Activated CD8-positive, alpha-beta memory T cell treated with anti-CD3 and anti-CD28 coated beads for 48 hours (primary cell): ENCODE results near the gene KLHL8.
A peak's percentile ranks its signal among the peaks of the same experiment; 100 is the strongest.
"Not testable (repeated sequence)": the region's sequence is repeated elsewhere in the genome, so short reads cannot be mapped to it uniquely, and the experiment has no call there.

Experiments
- DNase-seq, 3 experiments: peaks; one replicate each; pipeline ENCODE4 v3.0.0-alpha.2; 2020; ENCODE audit warnings: low read depth in 2 of 3, low spot score in 2 of 3

The KLHL8 gene

GRCh38 chr4:87228262-87228860 is 7.9 kb upstream of the KLHL8 start:
- DNase-seq: no peak

- no peak for DNase-seq
These were observed 7.3 kb upstream of the KLHL8 start for GRCh38 chr4:87227751-87228151.

GRCh38 chr4:87225936-87226335 is 5.5 kb upstream of the KLHL8 start:
- DNase-seq: no peak

- no peak for DNase-seq
These were observed 3.9 kb upstream of the KLHL8 start for GRCh38 chr4:87224141-87224923.

- DNase-seq: peak in 2 of 3 experiments; percentile 33 to 48
These were observed 755 bp downstream of the KLHL8 start for GRCh38 chr4:87219632-87220093.

GRCh38 chr4:87217235-87217763 is 3.1 kb downstream of the KLHL8 start:
- DNase-seq: not testable (repeated sequence)

GRCh38 chr4:87216469-87216868 is 3.9 kb downstream of the KLHL8 start:
- DNase-seq: no peak

- DNase-seq: no peak
These were observed 6.9 kb downstream of the KLHL8 start for GRCh38 chr4:87213421-87214075.

GRCh38 chr4:87211249-87211952 is 9.0 kb downstream of the KLHL8 start:
- no peak for DNase-seq

GRCh38 chr4:87209696-87210095 is 10.7 kb downstream of the KLHL8 start:
- DNase-seq: no peak

- no peak for DNase-seq
These were observed 11.2 kb downstream of the KLHL8 start for GRCh38 chr4:87209182-87209581.

- no peak for DNase-seq
These were observed 15.9 kb downstream of the KLHL8 start for GRCh38 chr4:87204559-87204958.

GRCh38 chr4:87196927-87197326 is 23.5 kb downstream of the KLHL8 start:
- DNase-seq: no peak

GRCh38 chr4:87196146-87196545 is 24.3 kb downstream of the KLHL8 start:
- no peak for DNase-seq

GRCh38 chr4:87193958-87194675 is 26.3 kb downstream of the KLHL8 start:
- no peak for DNase-seq

- DNase-seq: no peak
These were observed 28.1 kb downstream of the KLHL8 start for GRCh38 chr4:87192145-87192919.

GRCh38 chr4:87188932-87189331 is 31.5 kb downstream of the KLHL8 start:
- no peak for DNase-seq

- no peak for DNase-seq
These were observed 32.4 kb downstream of the KLHL8 start for GRCh38 chr4:87188048-87188447.

- DNase-seq: no peak
These were observed 35.1 kb downstream of the KLHL8 start for GRCh38 chr4:87185146-87185870.
